DMS53 treated with DMSO at 0.1 percent for 48 hours (cell line): Measurements from ENCODE around the gene CD44.

Experiments used
- DNase-seq: peaks from one replicate; lab custom pipeline; 2025; ENCODE audit not compliant: unreplicated experiment; lab: John Stamatoyannopoulos, UW

The CD44 gene

GRCh38 chr11:35155677-35156076 is 16.7 kb downstream of the CD44 start:
- DNase-seq, result no peak

- no peak for DNase-seq
Observed at GRCh38 chr11:35157814-35158700, 19.1 kb downstream of the CD44 start.

- DNase-seq, result no peak
Observed at GRCh38 chr11:35158701-35159510, 19.9 kb downstream of the CD44 start.

- DNase-seq, result no peak
Observed at GRCh38 chr11:35160246-35160824, 21.4 kb downstream of the CD44 start.

GRCh38 chr11:35160902-35161597 is 22.1 kb downstream of the CD44 start:
- no peak for DNase-seq

GRCh38 chr11:35162745-35163144 is 23.8 kb downstream of the CD44 start:
- no peak for DNase-seq

GRCh38 chr11:35163209-35163608 is 24.2 kb downstream of the CD44 start:
- DNase-seq, result no peak

- DNase-seq, result no peak
Observed at GRCh38 chr11:35163702-35164496, 24.9 kb downstream of the CD44 start.

- DNase-seq, result no peak
Observed at GRCh38 chr11:35165030-35165422, 26.1 kb downstream of the CD44 start.

GRCh38 chr11:35165423-35166368 is 26.7 kb downstream of the CD44 start:
- DNase-seq, result no peak

GRCh38 chr11:35166369-35167360 is 27.7 kb downstream of the CD44 start:
- DNase-seq, result no peak

GRCh38 chr11:35167426-35167954 is 28.5 kb downstream of the CD44 start:
- no peak for DNase-seq

- DNase-seq, result no peak
Observed at GRCh38 chr11:35168671-35169070, 29.7 kb downstream of the CD44 start.

GRCh38 chr11:35169112-35169511 is 30.1 kb downstream of the CD44 start:
- DNase-seq, result no peak

- DNase-seq, result no peak
Observed at GRCh38 chr11:35169754-35170153, 30.8 kb downstream of the CD44 start.

- DNase-seq, result no peak
Observed at GRCh38 chr11:35170503-35170902, 31.5 kb downstream of the CD44 start.

GRCh38 chr11:35171226-35171625 is 32.3 kb downstream of the CD44 start:
- no peak for DNase-seq

- no peak for DNase-seq
Observed at GRCh38 chr11:35173011-35173511, 34.1 kb downstream of the CD44 start.
